Neural progenitor cell (in vitro differentiated cells): ENCODE data around the gene STRIT1. TPM values are rescaled to one million over a fixed set of nuclear protein-coding genes. Genes with fewer than 3 reads are reported as not detected.
"Not testable (repeated sequence)": the region's sequence is repeated elsewhere in the genome, so short reads cannot be mapped to it uniquely, and the experiment has no call there.

Experiments used
- DNase-seq: peaks from one replicate; pipeline ENCODE4 v3.0.0-alpha.2; 2016; ENCODE audit warnings: low spot score
- H2AFZ ChIP-seq: fragments of 200-600 bp; sonication (generic); replicated peaks from 2 replicates; pipeline ENCODE4 v1.6.1; 2016; ENCODE audit warnings: antibody characterized with exemption
- H3F3A ChIP-seq: fragments of 200-600 bp; sonication (generic); 2 replicates; pipeline ENCODE4 v1.6.1; 2016; ENCODE audit warnings: antibody characterized with exemption, low read depth
- H3K27ac ChIP-seq: fragments of 200-600 bp; sonication (generic); 2 replicates; pipeline ENCODE4 v1.5.1; 2016; ENCODE audit warnings: mild to moderate bottlenecking
- H3K27me3 ChIP-seq: fragments of 200-600 bp; sonication (generic); 2 replicates; pipeline ENCODE4 v1.6.1; 2016; ENCODE audit warnings: mild to moderate bottlenecking, moderate library complexity
- H3K36me3 ChIP-seq: fragments of 200-600 bp; sonication (generic); 2 replicates; pipeline ENCODE4 v1.5.1; 2016
- H3K4me1 ChIP-seq: fragments of 200-600 bp; sonication (generic); 2 replicates; pipeline ENCODE4 v1.6.1; 2016; ENCODE audit warnings: mixed run types
- H3K4me2 ChIP-seq: fragments of 200-600 bp; sonication (generic); 2 replicates; pipeline ENCODE4 v1.6.1; 2016
- H3K4me3 ChIP-seq: fragments of 200-600 bp; sonication (generic); 2 replicates; pipeline ENCODE4 v1.5.1; 2016
- H3K79me2 ChIP-seq: fragments of 200-600 bp; sonication (generic); 2 replicates; pipeline ENCODE4 v1.6.1; 2016; ENCODE audit warnings: low read depth
- H3K9ac ChIP-seq: fragments of 200-600 bp; sonication (generic); 2 replicates; pipeline ENCODE4 v1.6.1; 2016
- H3K9me3 ChIP-seq: fragments of 200-600 bp; sonication (generic); 2 replicates; pipeline ENCODE4 v1.5.1; 2016; ENCODE audit warnings: low read depth
- H4K20me1 ChIP-seq: fragments of 200-600 bp; sonication (generic); 2 replicates; pipeline ENCODE4 v1.6.1; 2016; ENCODE audit warnings: low read depth
- H3K27ac Mint-ChIP-seq: 3 replicates; pipeline ENCODE4 v1.8.0; 2021; ENCODE audit warnings: mixed read lengths
- H3K27me3 Mint-ChIP-seq: 2 replicates; pipeline ENCODE4 v1.8.0; 2022; ENCODE audit warnings: low read depth, mild to moderate bottlenecking, inconsistent platforms, moderate library complexity, mixed read lengths; ENCODE audit not compliant: insufficient read depth
- H3K36me3 Mint-ChIP-seq: 3 replicates; pipeline ENCODE4 v1.8.0; 2021; ENCODE audit warnings: mixed read lengths
- H3K4me1 Mint-ChIP-seq: 3 replicates; pipeline ENCODE4 v1.8.0; 2021; ENCODE audit warnings: mixed read lengths
- H3K4me3 Mint-ChIP-seq: 3 replicates; pipeline ENCODE4 v1.8.0; 2021; ENCODE audit warnings: mild to moderate bottlenecking, moderate library complexity, mixed read lengths
- H3K9me3 Mint-ChIP-seq: 3 replicates; pipeline ENCODE4 v1.8.0; 2020; ENCODE audit warnings: mixed read lengths
- EZH2 ChIP-seq: fragments of 200-600 bp; sonication (generic); IDR thresholded peaks from 2 replicates; pipeline ENCODE4 v1.6.1; 2017; ENCODE audit warnings: antibody characterized with exemption, mild to moderate bottlenecking, moderate library complexity
- EZH2phosphoT487 ChIP-seq: fragments of 200-600 bp; sonication (generic); IDR thresholded peaks from 2 replicates; pipeline ENCODE4 v1.6.1; 2017; ENCODE audit warnings: antibody characterized with exemption
- total RNA-seq: library from RNA; depleted of rRNA; stranded (reverse); fragments of >200 nt; gene quantifications from 2 replicates; pipeline ENCODE4 v1.2.3, GENCODE V29; 2015; ENCODE audit warnings: low replicate concordance
- TF ChIP-seq, protein P1 (sequence below): fragments of 200-600 bp; sonication (generic); IDR thresholded peaks from 2 replicates; pipeline ENCODE4 v1.5.1; 2017; ENCODE audit warnings: antibody characterized with exemption, mild to moderate bottlenecking

STRIT1 gene
- total RNA-seq, 1 donor from 2014 or later = not detected

DNA sequence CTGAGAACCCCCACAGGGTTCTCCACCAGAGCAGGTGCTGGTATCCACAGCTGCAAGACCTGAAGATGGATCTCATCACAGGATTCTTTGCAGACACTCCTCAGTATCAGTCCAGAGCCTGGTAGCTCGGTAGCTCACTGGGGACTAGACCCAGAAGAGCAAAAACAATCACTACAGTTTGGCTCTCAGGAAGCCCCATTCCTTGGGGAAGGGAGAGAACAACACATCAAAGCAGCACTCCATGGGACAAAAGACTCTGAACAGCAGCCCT lies 22.2 kb downstream of the STRIT1 start:
- H2AFZ ChIP-seq = no peak overlapping the region
- H3K27ac ChIP-seq = no peak overlapping the region
- H4K20me1 ChIP-seq = no peaks in the 10 kb centered on the region
- H3K4me3 ChIP-seq = no peak overlapping the region
- Mint-ChIP-seq H3K4me3 (no peak overlapping the region), H3K36me3 (no peaks in the 10 kb centered on the region), H3K4me1 (no peaks in the 10 kb centered on the region), H3K27me3 (no peaks in the 10 kb centered on the region), H3K9me3 (no peaks in the 10 kb centered on the region), H3K27ac (no peak overlapping the region)
- TF ChIP-seq, protein P1, sequence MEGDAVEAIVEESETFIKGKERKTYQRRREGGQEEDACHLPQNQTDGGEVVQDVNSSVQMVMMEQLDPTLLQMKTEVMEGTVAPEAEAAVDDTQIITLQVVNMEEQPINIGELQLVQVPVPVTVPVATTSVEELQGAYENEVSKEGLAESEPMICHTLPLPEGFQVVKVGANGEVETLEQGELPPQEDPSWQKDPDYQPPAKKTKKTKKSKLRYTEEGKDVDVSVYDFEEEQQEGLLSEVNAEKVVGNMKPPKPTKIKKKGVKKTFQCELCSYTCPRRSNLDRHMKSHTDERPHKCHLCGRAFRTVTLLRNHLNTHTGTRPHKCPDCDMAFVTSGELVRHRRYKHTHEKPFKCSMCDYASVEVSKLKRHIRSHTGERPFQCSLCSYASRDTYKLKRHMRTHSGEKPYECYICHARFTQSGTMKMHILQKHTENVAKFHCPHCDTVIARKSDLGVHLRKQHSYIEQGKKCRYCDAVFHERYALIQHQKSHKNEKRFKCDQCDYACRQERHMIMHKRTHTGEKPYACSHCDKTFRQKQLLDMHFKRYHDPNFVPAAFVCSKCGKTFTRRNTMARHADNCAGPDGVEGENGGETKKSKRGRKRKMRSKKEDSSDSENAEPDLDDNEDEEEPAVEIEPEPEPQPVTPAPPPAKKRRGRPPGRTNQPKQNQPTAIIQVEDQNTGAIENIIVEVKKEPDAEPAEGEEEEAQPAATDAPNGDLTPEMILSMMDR = no peak
- TF ChIP-seq EZH2 = no peak
- TF ChIP-seq EZH2phosphoT487 = no peak
- H3K79me2 ChIP-seq = no peaks in the 10 kb centered on the region
- H3K9me3 ChIP-seq = no peaks in the 10 kb centered on the region
- no peak overlapping the region for H3K4me2 ChIP-seq
- H3K9ac ChIP-seq = no peak overlapping the region
- H3K27me3 ChIP-seq = no peaks in the 10 kb centered on the region
- H3K4me1 ChIP-seq = no peaks in the 10 kb centered on the region
- no peaks in the 10 kb centered on the region for H3F3A ChIP-seq
- no peaks in the 10 kb centered on the region for H3K36me3 ChIP-seq
- DNase-seq = no peak

DNA sequence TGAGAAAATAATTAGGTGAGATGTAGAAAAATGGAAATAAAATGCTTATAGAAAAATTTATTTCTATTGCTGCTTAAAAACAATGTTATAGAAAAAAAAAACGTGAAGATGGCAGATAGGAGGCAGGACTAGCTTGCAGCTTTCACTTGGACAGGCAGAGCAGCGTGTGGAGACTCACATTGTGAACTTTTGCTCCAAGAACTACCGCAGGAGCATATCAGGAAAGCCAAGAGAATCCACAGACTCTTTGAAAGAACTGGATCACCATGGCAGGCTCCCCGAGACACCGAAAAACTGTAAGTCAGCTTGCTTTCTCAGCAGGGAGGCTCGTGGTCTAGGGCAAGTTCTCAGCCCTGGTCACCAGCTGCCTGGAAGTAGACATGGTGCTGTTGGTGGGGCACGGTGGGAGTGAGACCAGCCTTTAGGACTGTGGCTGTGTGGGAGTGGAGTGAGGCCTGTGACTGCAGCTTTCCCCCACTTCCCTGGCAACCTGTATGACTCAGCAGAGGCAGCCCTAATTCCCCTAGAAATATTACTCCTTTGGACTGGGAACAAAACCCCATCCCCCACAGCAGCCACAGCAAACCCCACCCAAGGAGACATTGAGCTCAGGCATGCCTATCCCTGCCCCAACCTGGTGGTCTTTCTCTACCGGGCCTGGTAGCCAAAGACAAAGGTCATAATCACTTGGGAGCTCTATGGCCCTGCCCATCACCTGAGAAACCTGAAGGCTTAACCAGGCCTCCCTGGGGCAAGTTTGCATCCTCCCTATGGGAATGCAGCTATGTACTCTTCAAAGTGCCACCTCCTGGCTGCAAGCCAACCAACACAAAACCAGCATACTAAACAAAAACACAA lies 22.8 kb downstream of the STRIT1 start:
- Mint-ChIP-seq H3K9me3 (no peaks in the 10 kb centered on the region), H3K27ac (no peak overlapping the region), H3K36me3 (no peaks in the 10 kb centered on the region), H3K4me3 (no peak overlapping the region), H3K27me3 (no peaks in the 10 kb centered on the region), H3K4me1 (no peaks in the 10 kb centered on the region)
- Histone ChIP-seq H3K79me2 (no peaks in the 10 kb centered on the region), H4K20me1 (no peaks in the 10 kb centered on the region), H3K4me2 (no peak overlapping the region), H2AFZ (no peak overlapping the region), H3K27ac (no peak overlapping the region), H3K9me3 (no peaks in the 10 kb centered on the region), H3F3A (no peaks in the 10 kb centered on the region), H3K4me3 (no peak overlapping the region), H3K27me3 (no peaks in the 10 kb centered on the region), H3K4me1 (no peaks in the 10 kb centered on the region), H3K9ac (no peak overlapping the region), H3K36me3 (no peaks in the 10 kb centered on the region)
- no peak for DNase-seq
- TF ChIP-seq EZH2phosphoT487 = no peak
- TF ChIP-seq EZH2 = no peak
- TF ChIP-seq, protein P1 = no peak

DNA sequence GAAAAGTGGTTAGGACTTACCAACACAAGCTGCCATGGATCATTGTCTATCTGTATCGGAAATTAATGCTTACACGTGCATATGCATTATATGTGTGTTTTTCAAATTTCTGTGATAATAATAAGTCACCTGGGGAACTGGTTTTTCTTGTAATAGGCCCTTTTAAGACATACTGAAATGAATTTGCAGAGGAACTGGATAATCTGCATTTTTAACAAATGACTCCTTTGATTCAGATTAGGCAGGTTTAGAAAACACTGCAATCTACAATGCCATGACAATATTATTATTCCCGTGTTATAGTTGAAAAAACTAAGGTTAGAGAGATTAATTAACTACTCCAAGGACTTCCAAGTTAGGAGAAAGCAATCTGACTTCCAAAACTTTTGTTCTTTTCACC lies 23.4 kb downstream of the STRIT1 start:
- Histone ChIP-seq H3K27me3 (no peaks in the 10 kb centered on the region), H3K36me3 (no peaks in the 10 kb centered on the region), H4K20me1 (no peaks in the 10 kb centered on the region), H3K4me3 (no peak overlapping the region), H2AFZ (no peak overlapping the region), H3K9ac (no peak overlapping the region), H3K9me3 (no peaks in the 10 kb centered on the region), H3K4me2 (no peak overlapping the region), H3K4me1 (no peaks in the 10 kb centered on the region), H3K79me2 (no peaks in the 10 kb centered on the region), H3F3A (no peaks in the 10 kb centered on the region), H3K27ac (no peak overlapping the region)
- H3K4me3 Mint-ChIP-seq = no peak overlapping the region
- TF ChIP-seq, protein P1 = no peak
- no peak for TF ChIP-seq EZH2
- no peak for TF ChIP-seq EZH2phosphoT487
- no peak for DNase-seq
- H3K4me1 Mint-ChIP-seq = no peaks in the 10 kb centered on the region
- H3K9me3 Mint-ChIP-seq = no peaks in the 10 kb centered on the region
- no peaks in the 10 kb centered on the region for H3K27me3 Mint-ChIP-seq
- H3K27ac Mint-ChIP-seq = no peak overlapping the region
- H3K36me3 Mint-ChIP-seq = no peaks in the 10 kb centered on the region

- not testable (repeated sequence) for H3K79me2 ChIP-seq, H3K4me3 ChIP-seq, H3K36me3 Mint-ChIP-seq, H3K27ac Mint-ChIP-seq, DNase-seq, H3K4me2 ChIP-seq, H3K27ac ChIP-seq, H3K27me3 Mint-ChIP-seq, H3K9ac ChIP-seq, H3K4me1 Mint-ChIP-seq, H3K4me1 ChIP-seq, H2AFZ ChIP-seq, H3K36me3 ChIP-seq, H3K4me3 Mint-ChIP-seq, H4K20me1 ChIP-seq, H3K9me3 ChIP-seq, H3K9me3 Mint-ChIP-seq, H3F3A ChIP-seq, H3K27me3 ChIP-seq
These were observed 30.6 kb downstream of the STRIT1 start for GRCh38 chr3:155262855-155263254.
